ENCODE data around the gene UBQLN1.

UBQLN1 gene

DNA sequence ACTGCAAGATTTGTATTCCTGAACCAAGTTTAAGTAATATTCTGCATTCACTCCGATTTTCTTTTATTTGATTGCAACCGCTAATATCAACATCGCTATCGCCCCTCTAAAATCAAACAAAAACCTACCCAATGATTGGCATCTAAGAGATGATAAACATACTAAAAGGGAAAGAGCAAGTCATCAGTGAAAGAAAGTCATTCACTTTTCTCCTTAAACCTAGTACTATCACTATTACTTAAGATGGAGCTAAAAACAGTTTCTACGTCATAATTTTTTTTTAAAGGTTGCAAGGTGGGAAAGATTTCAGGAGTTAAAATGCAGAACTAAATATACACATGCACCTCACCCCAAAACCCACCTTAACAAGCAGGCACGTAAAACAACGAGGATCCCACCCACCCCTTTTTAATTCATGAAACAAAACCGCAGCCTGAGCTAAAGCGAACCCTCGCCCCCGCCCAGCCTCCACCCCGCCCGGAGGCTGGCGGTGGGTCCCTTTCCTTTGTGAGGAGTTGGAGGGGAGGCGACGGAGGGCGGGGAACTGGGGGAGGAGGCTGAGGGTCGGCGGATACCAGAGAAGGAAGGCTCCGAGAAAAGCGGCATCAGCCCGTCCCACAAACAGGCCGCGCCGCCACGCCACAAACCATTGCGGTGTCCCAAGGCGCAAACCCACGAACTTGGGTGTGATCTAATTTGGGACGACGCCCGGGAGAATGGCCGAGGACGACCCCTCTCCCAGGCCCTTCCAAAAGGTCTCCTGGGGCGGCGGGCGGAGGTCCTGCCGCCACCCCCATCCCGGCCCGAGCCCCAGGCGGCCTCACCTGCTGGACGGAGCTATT, 861 bp downstream of the UBQLN1 start:
- no peak for TF ChIP-seq GATA1 (IDR thresholded peaks at IDR 0.05; ENCODE audit: low read depth, low read length)
- TF ChIP-seq POLR2A (IDR thresholded peaks at IDR 0.05; ENCODE audit: low read length): no peak
- DNase-seq: peak; percentile 70 to 82

DNA sequence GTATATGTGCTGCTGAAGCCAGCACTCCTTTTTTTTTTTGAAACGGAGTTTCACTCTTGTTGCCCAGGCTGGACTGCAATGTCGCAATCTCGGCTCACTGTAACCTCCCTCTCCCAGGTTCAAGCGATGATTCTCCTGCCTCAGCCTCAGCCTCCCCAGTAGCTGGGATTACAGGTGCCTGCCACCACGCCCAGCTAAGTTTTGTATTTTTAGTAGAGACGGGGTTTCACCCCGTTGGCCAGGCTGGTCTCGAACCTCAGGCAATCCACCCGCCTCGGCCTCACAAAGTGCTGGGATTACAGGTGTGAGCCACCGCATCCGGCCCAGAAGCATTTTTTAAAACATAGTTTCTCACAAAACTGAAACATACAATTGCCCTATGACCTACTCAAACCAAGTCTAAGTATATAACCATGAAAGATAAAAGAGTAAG, 2.5 kb downstream of the UBQLN1 start:
- peak in 1 of 2 experiments; percentile 23 for DNase-seq

DNA sequence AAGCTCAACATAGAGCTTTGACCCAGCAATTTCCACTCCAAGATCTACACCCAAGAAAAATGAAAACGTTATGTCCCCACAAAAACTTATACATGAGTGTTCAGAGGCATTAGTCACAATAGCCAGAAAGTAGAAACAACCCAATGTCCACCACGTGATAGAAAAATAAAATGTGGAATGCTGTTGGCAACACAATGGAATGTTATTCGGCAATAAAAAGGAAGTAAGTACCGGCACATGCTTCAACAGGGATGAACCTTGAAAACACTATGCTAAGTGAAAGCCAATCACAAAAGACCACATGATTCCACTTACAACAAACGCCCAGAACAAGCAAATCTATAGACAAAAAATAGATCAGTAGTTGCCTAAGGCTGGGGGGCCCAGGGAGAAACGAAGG, 6.0 kb downstream of the UBQLN1 start:
- TF ChIP-seq POLR2A (IDR thresholded peaks at IDR 0.05; ENCODE audit: low read length) (no peak), GATA1 (IDR thresholded peaks at IDR 0.05; ENCODE audit: low read depth, low read length) (no peak)
- DNase-seq: no peak

DNA sequence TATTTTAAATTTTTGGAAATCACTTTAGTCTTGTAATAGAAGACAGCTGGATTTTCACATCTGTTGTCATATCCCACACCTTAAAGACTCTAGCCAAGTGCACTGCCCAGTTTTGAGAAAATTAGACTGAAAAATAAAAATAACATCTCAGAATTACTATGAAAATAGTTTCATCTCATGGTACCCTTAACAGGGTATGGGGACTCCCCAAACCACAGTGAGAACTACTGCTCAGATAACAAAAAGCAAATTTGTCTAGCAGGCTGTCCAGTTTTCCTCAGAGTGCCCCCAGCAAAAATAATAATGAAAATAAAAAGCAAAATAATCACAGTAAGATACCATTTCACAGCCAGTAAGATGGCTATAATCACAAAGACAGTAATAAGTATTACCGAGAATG, 6.5 kb downstream of the UBQLN1 start:
- no peak for DNase-seq
- TF ChIP-seq POLR2A (IDR thresholded peaks at IDR 0.05; ENCODE audit: low read length) (no peak), GATA1 (IDR thresholded peaks at IDR 0.05; ENCODE audit: low read depth, low read length) (no peak)

DNA sequence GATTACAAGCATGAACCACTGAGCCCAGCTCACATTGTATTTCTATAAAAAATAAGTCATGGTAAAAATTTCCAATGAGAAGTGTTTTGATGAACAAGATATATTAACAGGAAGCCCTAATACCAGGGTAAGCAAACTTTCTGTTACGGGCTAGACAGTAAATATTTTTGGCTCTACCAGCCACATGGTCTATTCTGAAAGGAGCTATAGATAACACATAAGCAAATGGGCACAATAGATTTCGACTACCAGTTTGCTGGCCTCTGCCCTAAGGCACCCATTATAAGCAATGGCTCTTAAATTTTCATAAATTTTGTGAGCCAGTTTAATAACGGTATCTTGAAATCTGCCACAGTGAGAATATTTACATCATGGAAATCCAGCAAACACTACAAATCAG, 8.1 kb downstream of the UBQLN1 start:
- no peak for DNase-seq
- TF ChIP-seq POLR2A (IDR thresholded peaks at IDR 0.05; ENCODE audit: low read length): no peak
- no peak for TF ChIP-seq GATA1 (IDR thresholded peaks at IDR 0.05; ENCODE audit: low read depth, low read length)

DNA sequence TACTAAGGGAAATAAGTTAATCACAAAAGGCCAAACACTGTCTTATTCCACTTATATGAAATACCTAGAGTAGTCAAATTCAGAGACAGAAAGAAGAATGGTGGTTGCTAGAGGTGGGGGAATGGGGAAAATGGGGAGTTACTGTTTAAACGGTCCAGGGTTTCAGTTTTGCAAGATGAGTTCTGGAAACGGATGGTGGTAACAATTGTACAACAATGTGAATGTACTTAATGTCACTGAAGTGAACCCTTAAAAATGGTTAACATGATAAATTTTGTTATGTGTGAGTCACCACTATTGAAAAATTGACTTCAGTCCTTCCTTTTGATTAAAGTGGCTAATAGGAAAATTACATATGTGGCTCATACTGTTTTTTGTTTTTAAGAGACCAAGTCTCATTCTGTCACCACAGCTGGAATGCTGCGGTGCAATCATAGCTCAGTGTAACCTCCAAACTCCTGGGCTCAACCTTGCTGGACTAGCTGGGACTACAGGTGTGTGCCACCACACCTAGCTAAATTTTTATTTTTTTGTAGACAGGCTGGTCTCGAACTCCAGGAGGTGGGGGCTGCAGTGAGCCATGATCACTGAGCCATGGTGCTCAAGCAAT, 8.7 kb downstream of the UBQLN1 start:
- TF ChIP-seq POLR2A (IDR thresholded peaks at IDR 0.05; ENCODE audit: low read length): no peak
- no peak for TF ChIP-seq GATA1 (IDR thresholded peaks at IDR 0.05; ENCODE audit: low read depth, low read length)
- DNase-seq: no peak

DNA sequence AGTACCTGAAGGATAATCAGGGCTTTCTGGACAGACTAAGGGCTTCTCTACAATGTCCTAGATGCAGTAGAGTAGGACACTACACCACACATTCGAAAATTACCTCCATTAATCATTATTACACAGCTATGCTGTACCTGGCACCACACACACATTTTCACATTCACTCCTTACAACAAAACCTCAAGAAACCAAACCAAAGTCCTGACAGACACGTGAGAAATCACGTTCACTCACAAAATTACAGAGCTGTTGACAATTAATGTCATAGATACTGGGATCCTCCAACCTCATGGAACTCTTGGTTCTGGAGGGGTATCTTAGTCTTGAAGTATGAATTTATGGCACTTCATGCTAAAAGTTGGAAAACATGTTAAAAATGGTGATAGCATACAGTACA, 16.3 kb downstream of the UBQLN1 start:
- TF ChIP-seq POLR2A (IDR thresholded peaks at IDR 0.05; ENCODE audit: low read length) (no peak), GATA1 (IDR thresholded peaks at IDR 0.05; ENCODE audit: low read depth, low read length) (no peak)
- DNase-seq: no peak

DNA sequence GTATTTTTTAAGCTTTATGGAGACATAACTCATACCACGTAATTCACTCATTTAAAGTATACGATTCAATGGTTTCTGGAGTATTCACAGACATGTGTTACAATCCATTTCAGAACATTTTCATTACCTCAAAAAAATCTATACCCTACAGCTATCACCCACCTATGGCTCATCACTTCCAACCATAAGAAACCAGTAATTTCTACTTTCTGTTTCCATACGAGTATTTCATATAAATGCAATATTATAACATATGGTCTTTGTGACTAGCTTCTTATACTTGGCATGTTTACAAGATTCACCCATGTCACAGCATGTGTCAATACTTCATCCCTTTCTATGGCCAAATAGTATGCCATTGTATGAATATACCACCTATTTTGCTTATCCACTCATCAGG, 18.8 kb downstream of the UBQLN1 start:
- TF ChIP-seq GATA1 (IDR thresholded peaks at IDR 0.05; ENCODE audit: low read depth, low read length) (no peak), POLR2A (IDR thresholded peaks at IDR 0.05; ENCODE audit: low read length) (no peak)
- DNase-seq: no peak

DNA sequence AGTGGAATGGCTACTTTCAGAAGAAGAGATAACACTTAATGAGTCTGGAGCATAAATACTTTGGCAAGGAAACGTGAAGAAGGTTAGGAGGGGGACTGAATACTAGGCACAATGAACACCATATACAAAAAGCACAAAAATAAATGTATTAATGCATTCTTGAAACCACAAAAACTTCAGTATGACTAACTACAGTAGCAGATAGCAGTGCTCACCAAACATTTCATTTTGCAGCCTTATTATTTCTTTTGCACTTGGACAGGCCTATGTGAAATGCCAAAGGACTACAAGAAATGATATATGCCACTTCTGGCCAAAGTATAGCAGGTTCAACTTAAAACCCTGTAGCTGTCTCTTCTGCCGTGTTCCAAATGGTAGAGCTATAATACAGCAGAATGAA, 26.3 kb downstream of the UBQLN1 start:
- TF ChIP-seq POLR2A (IDR thresholded peaks at IDR 0.05; ENCODE audit: low read length) (no peak), GATA1 (IDR thresholded peaks at IDR 0.05; ENCODE audit: low read depth, low read length) (no peak)
- no peak for DNase-seq

DNA sequence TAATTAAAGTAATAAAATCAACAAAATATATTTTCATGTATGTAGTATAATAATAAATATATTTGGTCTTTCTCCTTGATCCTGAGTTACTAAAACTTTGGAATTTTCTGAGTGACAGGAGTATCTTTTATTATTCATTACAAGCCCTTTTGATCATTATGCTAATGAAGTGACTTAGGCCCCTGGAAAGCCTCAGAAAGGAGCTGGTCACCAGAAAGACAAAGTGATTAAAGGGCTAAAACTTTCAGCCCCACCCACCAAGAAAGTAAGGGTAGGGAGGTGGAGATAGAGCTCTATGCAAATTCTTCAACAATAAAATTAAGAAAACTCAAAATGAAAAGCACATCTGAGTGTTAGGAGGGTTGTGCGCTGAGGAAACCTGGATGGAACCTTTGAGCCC, 27.5 kb downstream of the UBQLN1 start:
- DNase-seq: no peak
- TF ChIP-seq GATA1 (IDR thresholded peaks at IDR 0.05; ENCODE audit: low read depth, low read length): no peak

DNA sequence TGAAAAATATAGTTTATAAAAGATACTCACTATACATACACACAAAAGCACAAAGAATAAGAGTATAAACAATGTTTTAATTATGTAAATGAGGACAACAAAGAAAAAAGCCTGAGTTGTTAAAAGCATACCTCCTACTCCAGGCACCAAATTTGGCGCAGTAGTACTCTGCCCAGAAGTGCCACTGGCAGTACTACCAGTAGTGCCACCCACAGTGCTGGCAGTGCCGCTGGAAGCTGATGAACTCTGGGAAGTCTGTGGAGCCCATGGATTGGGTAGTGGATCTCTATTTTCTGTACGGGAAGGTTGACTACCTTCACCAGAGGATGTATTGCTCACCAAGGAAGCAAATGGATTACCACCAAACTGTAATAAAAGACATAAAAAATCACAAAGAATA, 30.2 kb downstream of the UBQLN1 start:
- no peak for TF ChIP-seq GATA1 (IDR thresholded peaks at IDR 0.05; ENCODE audit: low read depth, low read length)
- TF ChIP-seq POLR2A (IDR thresholded peaks at IDR 0.05; ENCODE audit: low read length): no peak
- no peak for DNase-seq

DNA sequence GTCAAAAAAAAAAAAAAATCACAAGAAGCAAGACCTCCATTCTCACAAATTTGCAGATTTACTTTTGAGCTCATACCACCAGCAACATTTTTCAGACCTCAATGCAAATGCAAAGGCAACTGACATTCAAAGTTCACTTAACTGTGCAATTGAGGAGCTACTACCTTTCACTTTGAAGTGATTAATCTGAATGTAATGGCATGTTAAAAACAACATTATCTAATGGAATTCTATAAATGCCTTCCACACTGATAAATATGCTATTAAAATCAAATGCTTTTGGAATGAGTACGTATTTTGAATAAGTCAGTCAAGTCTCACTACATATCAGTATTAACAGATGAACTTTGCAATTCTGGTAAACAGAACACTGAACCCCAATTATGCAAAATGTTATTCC, 32.3 kb downstream of the UBQLN1 start:
- TF ChIP-seq GATA1 (IDR thresholded peaks at IDR 0.05; ENCODE audit: low read depth, low read length) (no peak), POLR2A (IDR thresholded peaks at IDR 0.05; ENCODE audit: low read length) (no peak)
- no peak for DNase-seq

DNA sequence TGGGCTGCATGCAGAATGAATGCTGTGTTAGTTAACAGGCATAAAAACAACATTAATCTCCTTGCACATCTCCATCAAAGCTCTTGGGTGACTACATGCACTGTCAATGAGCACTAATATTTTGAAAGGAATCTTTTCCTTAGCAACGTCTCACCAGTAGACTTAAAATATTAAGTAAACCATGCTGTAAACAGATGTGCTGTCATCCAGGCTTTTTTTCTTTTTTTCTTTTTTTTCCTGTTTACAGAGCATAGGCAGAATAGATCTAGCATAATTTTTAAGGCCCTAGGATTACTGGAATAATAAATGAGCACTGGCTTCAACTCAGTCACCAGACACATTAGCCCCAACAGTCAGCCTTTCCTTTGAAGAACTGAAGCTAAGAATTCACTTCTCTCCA, 36.3 kb downstream of the UBQLN1 start:
- DNase-seq: no peak
- no peak for TF ChIP-seq GATA1 (IDR thresholded peaks at IDR 0.05; ENCODE audit: low read depth, low read length)
- no peak for TF ChIP-seq POLR2A (IDR thresholded peaks at IDR 0.05; ENCODE audit: low read length)

DNA sequence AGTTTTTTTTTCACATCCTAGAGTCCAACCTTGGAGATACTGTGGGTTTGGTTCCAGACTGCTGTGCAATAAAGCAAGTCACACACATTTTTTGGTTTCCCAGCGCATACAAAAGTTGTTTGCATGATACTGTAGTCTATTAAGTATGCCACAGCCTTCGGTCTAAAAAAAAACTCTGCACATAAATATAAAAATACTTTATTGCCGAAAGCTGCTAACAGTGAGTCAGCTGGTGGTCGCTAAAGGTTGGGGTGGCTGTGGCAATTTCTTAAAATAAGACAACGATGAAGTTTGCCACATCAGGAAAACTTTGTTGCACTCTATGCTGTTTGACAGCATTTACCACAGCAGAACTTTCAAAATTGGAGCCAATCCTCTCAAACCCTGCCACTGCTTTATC, 37.4 kb downstream of the UBQLN1 start:
- no peak for TF ChIP-seq POLR2A (IDR thresholded peaks at IDR 0.05; ENCODE audit: low read length)
- TF ChIP-seq GATA1 (IDR thresholded peaks at IDR 0.05; ENCODE audit: low read depth, low read length): no peak
- no peak for DNase-seq

DNA sequence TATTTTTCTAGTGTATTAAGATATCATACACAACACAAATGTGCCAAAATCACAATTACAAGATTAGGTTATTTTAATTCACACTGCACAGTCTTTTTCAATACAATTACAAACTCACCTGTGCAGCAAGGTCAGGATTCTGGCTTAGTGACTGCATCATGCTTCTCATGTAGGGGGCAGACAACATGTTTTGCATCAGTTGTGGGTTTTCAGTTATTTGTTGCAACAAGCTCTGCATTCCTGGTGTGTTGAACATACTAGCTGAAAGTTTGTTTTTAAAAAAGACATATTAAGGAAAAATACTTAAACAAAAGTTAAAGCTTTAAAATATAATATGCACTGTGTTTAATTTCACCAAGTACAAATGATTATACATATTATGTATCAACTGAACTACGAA, 38.7 kb downstream of the UBQLN1 start:
- TF ChIP-seq POLR2A (IDR thresholded peaks at IDR 0.05; ENCODE audit: low read length) (no peak), GATA1 (IDR thresholded peaks at IDR 0.05; ENCODE audit: low read depth, low read length) (no peak)
- no peak for DNase-seq
